Measurements from ENCODE around the gene EXOC6. TPM values are rescaled to one million over a fixed set of nuclear protein-coding genes. Genes with fewer than 3 reads are reported as not detected.

EXOC6 gene
- total RNA-seq, 1 donor from 2014 or later = 9.1 TPM

DNA sequence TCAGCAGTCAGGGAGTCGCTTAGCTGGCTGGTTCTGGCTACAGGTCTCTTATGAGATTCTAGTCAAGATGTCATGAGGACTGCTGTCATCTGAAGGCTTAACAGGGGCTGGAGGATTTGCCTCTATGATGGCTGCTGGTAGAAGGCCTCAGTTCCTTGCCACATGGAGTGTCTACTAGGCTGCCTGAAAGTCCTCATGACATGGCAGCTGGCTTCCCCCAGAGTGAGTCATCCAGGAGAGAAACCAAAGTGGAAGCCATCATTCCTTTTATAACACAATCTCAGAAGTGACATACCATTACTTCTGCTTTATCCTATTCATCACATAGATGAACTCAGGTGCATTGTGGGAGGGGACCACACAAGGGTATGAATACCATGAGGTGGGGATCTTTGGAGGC, 75.1 kb downstream of the EXOC6 start:
- Mint-ChIP-seq H3K4me3 (ENCODE audit: unreplicated experiment) (no peak overlapping the region), H3K4me1 (ENCODE audit: low read depth, unreplicated experiment) (no peaks in the 10 kb centered on the region), H3K27me3 (ENCODE audit: unreplicated experiment) (no peaks in the 10 kb centered on the region), H3K36me3 (ENCODE audit: unreplicated experiment) (no peaks in the 10 kb centered on the region), H3K9me3 (ENCODE audit: unreplicated experiment) (no peaks in the 10 kb centered on the region), H3K27ac (ENCODE audit: unreplicated experiment) (no peak overlapping the region)
- TF ChIP-seq CTCF (IDR thresholded peaks at IDR 0.05; ENCODE audit: partially characterized antibody, unreplicated experiment) = no peak
- DNase-seq = no peak

GRCh38 chr10:92929896-92930295, 81.6 kb downstream of the EXOC6 start:
- Mint-ChIP-seq H3K27ac (ENCODE audit: unreplicated experiment) (no peak overlapping the region), H3K4me1 (ENCODE audit: low read depth, unreplicated experiment) (no peaks in the 10 kb centered on the region), H3K4me3 (ENCODE audit: unreplicated experiment) (no peak overlapping the region), H3K27me3 (ENCODE audit: unreplicated experiment) (no peaks in the 10 kb centered on the region), H3K9me3 (ENCODE audit: unreplicated experiment) (no peaks in the 10 kb centered on the region), H3K36me3 (ENCODE audit: unreplicated experiment) (peaks cover 6% of the 10 kb centered on the region)
- DNase-seq = no peak
- no peak for TF ChIP-seq CTCF (IDR thresholded peaks at IDR 0.05; ENCODE audit: partially characterized antibody, unreplicated experiment)

DNA sequence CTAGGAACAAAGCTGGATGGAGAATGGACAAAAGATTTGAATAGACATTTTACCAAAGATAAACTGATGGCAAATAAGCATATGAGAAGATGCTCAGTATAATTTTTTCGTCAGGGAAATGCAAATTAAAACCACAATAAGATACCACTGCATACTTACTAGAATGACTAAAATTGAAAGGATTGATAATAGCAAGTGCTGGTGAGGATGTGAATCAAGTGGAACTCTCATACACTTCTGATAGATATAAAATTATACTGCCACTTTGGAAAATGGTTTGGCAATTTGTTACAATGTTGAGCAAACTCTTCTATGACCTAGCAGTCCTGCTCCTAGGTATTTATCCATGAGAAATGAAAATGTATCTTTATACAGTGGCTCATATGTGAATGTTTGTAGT, 83.3 kb downstream of the EXOC6 start:
- DNase-seq = no peak
- Mint-ChIP-seq H3K27me3 (ENCODE audit: unreplicated experiment) (no peaks in the 10 kb centered on the region), H3K4me3 (ENCODE audit: unreplicated experiment) (no peak overlapping the region), H3K36me3 (ENCODE audit: unreplicated experiment) (peaks cover 6% of the 10 kb centered on the region), H3K9me3 (ENCODE audit: unreplicated experiment) (no peaks in the 10 kb centered on the region), H3K4me1 (ENCODE audit: low read depth, unreplicated experiment) (no peaks in the 10 kb centered on the region), H3K27ac (ENCODE audit: unreplicated experiment) (no peak overlapping the region)
- TF ChIP-seq CTCF (IDR thresholded peaks at IDR 0.05; ENCODE audit: partially characterized antibody, unreplicated experiment) = no peak

DNA sequence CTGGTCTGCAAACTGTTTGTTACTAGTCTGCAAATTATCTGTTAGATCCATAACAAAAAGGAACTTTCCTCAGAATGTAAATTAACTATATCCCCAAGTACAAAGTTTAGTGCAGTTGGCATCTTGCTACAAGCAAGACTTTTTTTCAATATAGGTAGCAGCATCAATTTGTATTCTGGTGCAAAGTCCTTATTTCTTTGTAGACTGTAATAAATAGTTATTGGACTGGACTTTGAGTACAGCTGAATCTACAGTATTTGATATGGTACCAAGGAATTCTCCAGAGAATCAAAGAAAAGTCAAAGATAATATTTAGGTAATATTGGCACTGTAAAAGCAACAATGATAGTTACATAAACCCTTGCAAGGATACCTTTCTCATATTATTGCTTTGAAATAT, 89.6 kb downstream of the EXOC6 start:
- Mint-ChIP-seq H3K27me3 (ENCODE audit: unreplicated experiment) (no peaks in the 10 kb centered on the region), H3K9me3 (ENCODE audit: unreplicated experiment) (no peaks in the 10 kb centered on the region), H3K27ac (ENCODE audit: unreplicated experiment) (no peak overlapping the region), H3K4me3 (ENCODE audit: unreplicated experiment) (no peak overlapping the region), H3K4me1 (ENCODE audit: low read depth, unreplicated experiment) (no peaks in the 10 kb centered on the region), H3K36me3 (ENCODE audit: unreplicated experiment) (no peaks in the 10 kb centered on the region)
- no peak for TF ChIP-seq CTCF (IDR thresholded peaks at IDR 0.05; ENCODE audit: partially characterized antibody, unreplicated experiment)
- no peak for DNase-seq

DNA sequence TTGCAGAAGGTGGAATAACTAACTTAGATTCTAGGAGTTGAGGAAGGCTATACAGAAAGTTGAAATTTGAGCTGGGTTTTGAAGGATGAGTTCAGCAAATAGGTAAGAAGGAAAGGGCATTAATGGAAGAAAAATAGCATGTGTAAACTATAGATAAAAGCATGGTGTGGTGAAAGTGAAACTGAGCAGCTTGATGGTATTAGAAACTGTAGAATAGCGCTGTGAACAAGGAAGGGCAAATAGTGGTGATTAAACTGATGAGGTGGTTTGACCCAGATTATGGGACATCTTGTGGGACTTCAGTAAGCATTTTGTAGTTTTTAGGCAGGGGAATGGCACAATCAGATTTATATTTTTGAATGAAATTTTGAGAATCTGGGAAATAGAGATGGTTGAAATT, 90.5 kb downstream of the EXOC6 start:
- Mint-ChIP-seq H3K27me3 (ENCODE audit: unreplicated experiment) (no peaks in the 10 kb centered on the region), H3K36me3 (ENCODE audit: unreplicated experiment) (no peaks in the 10 kb centered on the region), H3K27ac (ENCODE audit: unreplicated experiment) (no peak overlapping the region), H3K4me1 (ENCODE audit: low read depth, unreplicated experiment) (no peaks in the 10 kb centered on the region), H3K9me3 (ENCODE audit: unreplicated experiment) (no peaks in the 10 kb centered on the region), H3K4me3 (ENCODE audit: unreplicated experiment) (no peak overlapping the region)
- no peak for TF ChIP-seq CTCF (IDR thresholded peaks at IDR 0.05; ENCODE audit: partially characterized antibody, unreplicated experiment)
- no peak for DNase-seq

Measured in glutamatergic neuron (in vitro differentiated cells).